K562 (cell line): ENCODE results near the gene PRUNE1. TPM values are rescaled to one million over a fixed set of nuclear protein-coding genes. Genes with fewer than 3 reads are reported as not detected.
A peak's percentile ranks its signal among the peaks of the same experiment; 100 is the strongest.

ENCODE experiments used
- ATAC-seq: fragments of 200-7000 bp; cut with Tn5 transposase; 3 replicates; pipeline ENCODE4 v1.9.1; 2020; ENCODE audit warnings: moderate library complexity
- BruUV-seq: library from RNA; stranded (reverse); fragments of 400-500 nt; replicated peaks from 2 replicates; lab custom pipeline; 2021; lab: Mats Ljungman, UMichigan
- CTCF ChIA-PET: fragments of 300-600 bp; formaldehyde crosslinking; extraction: SDS; loops from one replicate; lab custom pipeline; 2021; ENCODE audit warnings: low intra/inter-chr PET ratio; lab: Yijun Ruan, JAX
- POLR2A ChIA-PET: fragments of 300-600, 350-650 bp; sonication (Branson Sonifier 250); formaldehyde crosslinking; extraction: SDS; loops from one replicate; lab custom pipeline; 2021; ENCODE audit warnings: antibody characterized with exemption, inconsistent platforms; lab: Yijun Ruan, JAX
- DNase-seq, 4 experiments: peaks; one replicate each; pipeline versions ENCODE4 v3.0.0 to v3.0.0-alpha.2; 2011 to 2018; ENCODE audit warnings: low spot score in 3 of 4, mixed read lengths in 3 of 4; ENCODE audit errors: extremely low read depth in 1 of 4
- FAIRE-seq: peaks from 2 replicates; lab custom pipeline; 2011; peaks lifted over from hg19 to GRCh38; lab: Jason Lieb, UNC
- H2AFZ ChIP-seq: 2 replicates; pipeline ENCODE4 v1.6.0; 2011; ENCODE audit warnings: low read depth, low read length, control low read depth, inconsistent platforms
- H3K27ac ChIP-seq: fragments of 200-600 bp; 3 replicates; pipeline ENCODE4 v1.8.0; 2011; ENCODE audit warnings: low read depth, mild to moderate bottlenecking, control low read depth, inconsistent platforms, low read length, moderate library complexity, mixed read lengths; ENCODE audit errors: extremely low read depth
- H3K27me3 ChIP-seq, 2 experiments: fragments of 300-600 bp in 1 of 2; 2 replicates in 1 of 2; 3 replicates in 1 of 2; pipeline versions ENCODE4 v1.6.0 to v1.8.0; 2011; ENCODE audit warnings: inconsistent platforms in 2 of 2, low read length in 2 of 2, mild to moderate bottlenecking in 1 of 2, mixed read lengths in 1 of 2, moderate library complexity in 1 of 2; ENCODE audit not compliant: control insufficient read depth in 2 of 2, insufficient read depth in 2 of 2
- H3K36me3 ChIP-seq: fragments of 300-600 bp; 3 replicates; pipeline ENCODE4 v1.8.0; 2011; ENCODE audit warnings: mild to moderate bottlenecking, low read length, inconsistent platforms; ENCODE audit not compliant: control insufficient read depth, insufficient read depth
- H3K4me1 ChIP-seq, 2 experiments: fragments of 200-600 bp in 1 of 2; replicated peaks in 1 of 2; 2 replicates in 1 of 2; 3 replicates in 1 of 2; pipeline versions ENCODE4 v1.5.1 to v1.8.0; 2011; ENCODE audit warnings: inconsistent platforms in 2 of 2, low read length in 2 of 2, mild to moderate bottlenecking in 1 of 2, mixed read lengths in 1 of 2, moderate library complexity in 1 of 2; ENCODE audit not compliant: control insufficient read depth in 2 of 2, insufficient read depth in 2 of 2
- H3K4me2 ChIP-seq: 2 replicates; pipeline ENCODE4 v1.6.1; 2011; ENCODE audit warnings: low read length, control low read depth, inconsistent platforms, mixed read lengths; ENCODE audit not compliant: insufficient read depth
- H3K4me3 ChIP-seq: fragments of 200-600 bp; sonication (generic), shearing (Covaris generic); 2 replicates; pipeline ENCODE4 v1.5.1; 2016; ENCODE audit warnings: control low read depth, inconsistent platforms
- H3K79me2 ChIP-seq: fragments of 200-600 bp; 3 replicates; pipeline ENCODE4 v1.8.0; 2011; ENCODE audit warnings: low read length, inconsistent platforms; ENCODE audit not compliant: control insufficient read depth, insufficient read depth
- H3K9ac ChIP-seq, 2 experiments: 2 replicates each; pipeline versions ENCODE4 v1.6.0 to v1.6.1; 2011; ENCODE audit warnings: low read depth in 2 of 2, low read length in 2 of 2, control low read depth in 1 of 2, inconsistent platforms in 1 of 2, mild to moderate bottlenecking in 1 of 2, mixed read lengths in 1 of 2; ENCODE audit not compliant: insufficient read depth in 1 of 2
- H3K9me1 ChIP-seq: one replicate; pipeline ENCODE4 v1.6.0; 2011; ENCODE audit warnings: inconsistent platforms, mild to moderate bottlenecking, low read length, moderate library complexity; ENCODE audit not compliant: control insufficient read depth, insufficient read depth
- H3K9me3 ChIP-seq: replicated peaks from 2 replicates; pipeline ENCODE4 v1.5.1; 2011; ENCODE audit warnings: low read depth, low read length, inconsistent platforms; ENCODE audit not compliant: control insufficient read depth, insufficient read depth
- H4K20me1 ChIP-seq: replicated peaks from 2 replicates; pipeline ENCODE4 v1.6.1; 2011; ENCODE audit warnings: low read length, inconsistent platforms, mixed read lengths; ENCODE audit not compliant: control insufficient read depth, insufficient read depth
- FOXJ3 ChIP-seq: sonication (generic); formaldehyde crosslinking; IDR thresholded peaks from 2 replicates; pipeline ENCODE4 v1.4.0; 2020; ENCODE audit warnings: mild to moderate bottlenecking, missing genetic modification reagents
- HDAC1 ChIP-seq, 2 experiments: fragments of 450-650 bp; IDR thresholded peaks; 2 replicates each; pipeline ENCODE4 v1.6.1; 2016 to 2017; ENCODE audit warnings: inconsistent platforms in 1 of 2, mild to moderate bottlenecking in 1 of 2, moderate library complexity in 1 of 2
- RFX1 ChIP-seq: fragments of 450-650 bp; IDR thresholded peaks from 2 replicates; pipeline ENCODE4 v1.6.1; 2016; ENCODE audit warnings: mild to moderate bottlenecking, moderate library complexity
- SMAD1 ChIP-seq: fragments of 150-350 bp; IDR thresholded peaks from 2 replicates; pipeline ENCODE4 v1.6.1; 2014; ENCODE audit warnings: low read length, low read depth; ENCODE audit not compliant: partially characterized antibody
- VEZF1 ChIP-seq: fragments of 200-800 bp; sonication (Bioruptor generic); IDR thresholded peaks from 2 replicates; pipeline ENCODE4 v1.6.1; 2017; ENCODE audit warnings: missing genetic modification characterization, missing compliant biosample characterization
- ZFX ChIP-seq: sonication (generic); formaldehyde crosslinking; IDR thresholded peaks from 2 replicates; pipeline ENCODE4 v1.8.0; 2022; ENCODE audit warnings: mild to moderate bottlenecking, missing genetic modification reagents, moderate library complexity
- ZNF785 ChIP-seq: fragments of 250-450 bp; sonication (Bioruptor Pico); IDR thresholded peaks from 2 replicates; pipeline ENCODE4 v1.4.0; 2020; ENCODE audit warnings: mild to moderate bottlenecking
- WGBS: fragments of 100-300 bp; shearing (Covaris generic); methylation state at CpG from one replicate; pipeline ENCODE4 v1.1.6; 2016; ENCODE audit warnings: low coverage, mixed read lengths; ENCODE audit not compliant: insufficient coverage; ENCODE audit errors: missing lambda C conversion rate; 5-methylcytosine and 5-hydroxymethylcytosine counted together
- in situ Hi-C: fragments of 300-500 bp; cut with MboI; formaldehyde crosslinking; loops from 4 replicates; pipeline ENCODE4 v1.15.0; 2018; ENCODE audit warnings: inconsistent platforms, mixed read lengths
- intact Hi-C: fragments of 100-400 bp; cut with micrococcal nuclease; formaldehyde crosslinking; loops from 2 replicates; pipeline ENCODE4 v1.14.2; 2022
- polyA plus RNA-seq, 8 experiments: library from polyadenylated mRNA; depleted of rRNA in 4 of 8; stranded (reverse) in 5 of 8; unstranded in 3 of 8; fragments of >200 nt; fragmentation: Nextera tagmentation in 2 of 8; fragmentation: Illumina TruSeq in 1 of 8; extraction: Ambion mirVana in 2 of 8; extraction: Trizol in 1 of 8; gene quantifications; 2 replicates each; pipeline versions ENCODE4 v1.2.1 to v1.2.3, GENCODE V29; 2011 to 2014; ENCODE audit warnings: inconsistent platforms in 1 of 8, missing spikeins in 1 of 8
- total RNA-seq, 7 experiments: library from RNA; depleted of rRNA in 6 of 7; stranded (reverse); fragments of >200 nt in 6 of 7; fragmentation: Illumina TruSeq in 2 of 7; extraction: Trizol in 2 of 7; gene quantifications; 2 replicates each; pipeline versions ENCODE4 v1.2.1 to v1.2.3, GENCODE V29; 2011 to 2021; ENCODE audit warnings: low replicate concordance in 1 of 7
- TF ChIP-seq, protein P1 (sequence below): sonication (generic); formaldehyde crosslinking; IDR thresholded peaks from 2 replicates; pipeline ENCODE4 v1.8.0; 2022; ENCODE audit warnings: missing genetic modification reagents, mild to moderate bottlenecking, moderate library complexity, borderline replicate concordance
- TF ChIP-seq, protein P2 (sequence below): fragments of 450-650 bp; IDR thresholded peaks from 2 replicates; pipeline ENCODE4 v1.6.1; 2016; ENCODE audit warnings: low read depth, mild to moderate bottlenecking, moderate library complexity

PRUNE1 gene
- total and polyA plus RNA-seq, 9 of the 15 experiments (the other 6 are each of a cell fraction or from before 2014, with no cell fraction given), result 16.7 to 48.3 (median 26.2) TPM

DNA sequence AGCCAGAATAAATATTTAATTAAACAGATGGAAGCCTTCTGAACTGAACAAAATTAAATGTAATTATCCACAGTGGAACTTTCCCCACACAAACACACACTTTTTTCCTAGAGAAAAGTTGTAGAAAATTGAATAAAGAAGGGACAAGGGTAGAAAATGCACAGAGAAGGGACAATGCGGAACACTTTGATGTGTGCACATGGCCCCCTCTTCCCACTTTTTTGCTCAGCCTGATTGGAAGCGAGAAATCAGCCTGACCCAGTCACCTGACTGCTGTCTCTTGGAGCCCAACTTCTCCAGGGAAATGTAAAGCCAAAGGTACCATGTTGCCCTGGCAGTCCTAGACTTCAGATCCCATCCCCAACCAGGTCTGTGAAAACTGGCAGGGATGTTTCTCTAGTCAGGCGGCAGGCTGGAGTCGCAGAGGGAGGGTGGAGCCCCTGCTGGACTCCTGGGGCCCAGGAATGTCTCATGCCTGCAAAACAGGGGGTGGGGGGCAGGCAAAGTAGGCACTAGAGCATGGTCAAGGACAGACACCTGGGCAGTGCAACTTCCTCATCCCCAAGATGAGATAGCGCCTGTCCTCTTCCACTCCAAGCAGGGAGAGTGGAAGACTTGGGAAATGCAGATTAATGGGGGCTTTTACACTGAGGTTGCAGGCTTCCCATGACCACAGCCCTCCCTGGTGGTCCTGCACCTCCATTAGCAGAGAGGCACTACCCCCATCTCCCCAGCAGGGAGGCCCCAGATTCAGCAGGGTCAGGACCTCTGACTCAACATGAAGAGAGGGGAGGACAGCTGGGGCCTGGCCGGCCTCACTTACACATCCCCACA, 36.4 kb upstream of the PRUNE1 start (continued):
- TF ChIP-seq RFX1, result no peak
- TF ChIP-seq SMAD1, result no peak
- no peak for TF ChIP-seq ZNF785 (CRISPR knock-in tag)

DNA sequence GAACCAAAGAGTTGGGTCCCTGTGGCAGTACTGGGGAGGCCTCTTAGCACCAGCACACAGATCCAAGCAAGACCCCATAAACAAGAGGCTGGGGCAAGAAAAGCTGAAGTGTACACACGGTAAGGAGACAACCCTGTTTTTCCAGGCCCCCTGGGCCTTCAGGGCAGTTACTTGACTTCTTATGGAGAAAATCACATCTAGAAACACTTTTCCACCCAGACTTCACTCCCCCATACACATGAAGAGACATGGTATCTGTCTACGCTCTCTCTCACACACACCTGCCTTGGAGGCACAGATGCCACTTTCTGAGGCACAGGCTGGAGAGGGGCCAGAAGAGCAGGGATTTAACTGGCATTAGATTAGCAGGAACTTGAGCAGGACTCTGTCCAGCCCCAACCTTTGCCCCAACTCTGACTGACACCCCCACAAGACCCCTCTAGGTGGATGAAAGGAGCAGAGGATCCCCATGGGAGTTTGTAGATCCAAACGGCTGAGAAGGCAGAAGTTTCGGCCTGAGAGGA, 35.8 kb upstream of the PRUNE1 start:
- ATAC-seq (no peak), DNase-seq (no peak), FAIRE-seq (no peak)
- WGBS, result 13% methylated on average over 4 of the region's 4 CpGs
- Histone ChIP-seq H3K36me3 (peaks cover 51% of the 10 kb centered on the region; the same call in 2 of the 3 replicates), H3K9ac (peak overlapping the region; percentile 88 to 93), H4K20me1 (peaks cover 34% of the 10 kb centered on the region), H3K79me2 (peaks cover 87% of the 10 kb centered on the region), H3K9me3 (no peaks in the 10 kb centered on the region), H2AFZ (no peak overlapping the region), H3K9me1 (peaks cover 5% of the 10 kb centered on the region), H3K4me3 (peak overlapping the region; percentile 63), H3K27me3 (no peaks in the 10 kb centered on the region), H3K4me1 (peaks cover 38 to 58% of the 10 kb centered on the region in 2 experiments), H3K27ac (peak overlapping the region; percentile 95), H3K4me2 (peak overlapping the region; percentile 92)
- BruUV-seq, result TSS peak; percentile 34
- in situ Hi-C loops, result no loop called here
- intact Hi-C loops, result loop anchor here (10.0 kb wide), 1 partner anchor 358 kb away; no protein-coding TSS in a partner anchor
- ChIA-PET POLR2A (interaction anchor here (0.6 to 2.0 kb wide), 5 partner anchors 9 to 405 kb away, joined by 3 to 15 read pairs (median 3); partner anchors contain the start of gene MCL1), CTCF (no interaction called here)
- TF ChIP-seq, protein P1, sequence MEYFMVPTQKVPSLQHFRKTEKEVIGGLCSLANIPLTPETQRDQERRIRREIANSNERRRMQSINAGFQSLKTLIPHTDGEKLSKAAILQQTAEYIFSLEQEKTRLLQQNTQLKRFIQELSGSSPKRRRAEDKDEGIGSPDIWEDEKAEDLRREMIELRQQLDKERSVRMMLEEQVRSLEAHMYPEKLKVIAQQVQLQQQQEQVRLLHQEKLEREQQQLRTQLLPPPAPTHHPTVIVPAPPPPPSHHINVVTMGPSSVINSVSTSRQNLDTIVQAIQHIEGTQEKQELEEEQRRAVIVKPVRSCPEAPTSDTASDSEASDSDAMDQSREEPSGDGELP, result 0 out of 2 replicates have a peak, but pooled peaks have one; percentile 1
- TF ChIP-seq, protein P2, sequence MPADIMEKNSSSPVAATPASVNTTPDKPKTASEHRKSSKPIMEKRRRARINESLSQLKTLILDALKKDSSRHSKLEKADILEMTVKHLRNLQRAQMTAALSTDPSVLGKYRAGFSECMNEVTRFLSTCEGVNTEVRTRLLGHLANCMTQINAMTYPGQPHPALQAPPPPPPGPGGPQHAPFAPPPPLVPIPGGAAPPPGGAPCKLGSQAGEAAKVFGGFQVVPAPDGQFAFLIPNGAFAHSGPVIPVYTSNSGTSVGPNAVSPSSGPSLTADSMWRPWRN, result no peak
- TF ChIP-seq HDAC1 (IDR thresholded peaks at IDR 0.05) (0 out of 4 replicates have a peak, but pooled peaks of 1 of the 2 experiments have one; percentile 5), VEZF1 (0 out of 2 replicates have a peak, but pooled peaks have one; percentile 10), ZFX (CRISPR knock-in tag) (no peak), FOXJ3 (CRISPR knock-in tag) (no peak)
